B cell (primary cell): ENCODE results near the gene NRL. TPM values are rescaled to one million over a fixed set of nuclear protein-coding genes. Genes with fewer than 3 reads are reported as not detected.

Experiments
- ATAC-seq: fragments of 200-7000 bp; cut with Tn5 transposase; one replicate; pipeline ENCODE4 v1.10.0; 2021; ENCODE audit warnings: low read depth, mild to moderate bottlenecking, moderate number of reproducible peaks, moderate library complexity
- CTCF ChIA-PET: fragments of 350-600 bp; sonication (Branson Sonifier 250); formaldehyde crosslinking; loops from one replicate; lab custom pipeline; 2021; ENCODE audit warnings: antibody characterized with exemption, inconsistent platforms; lab: Charles Lee
- POLR2A ChIA-PET: fragments of 350-600 bp; sonication (Branson Sonifier 250); formaldehyde crosslinking; loops from one replicate; lab custom pipeline; 2021; ENCODE audit warnings: antibody characterized with exemption; lab: Charles Lee
- DNase-seq: peaks from one replicate; pipeline ENCODE4 v3.0.0; 2013
- H2AFZ ChIP-seq: 2 replicates; pipeline ENCODE4 v1.6.1; 2012; ENCODE audit warnings: mild to moderate bottlenecking, low read depth, low read length; ENCODE audit not compliant: insufficient read depth, poor library complexity, severe bottlenecking
- H3K27ac ChIP-seq, 2 donors: 1 replicate in 1 of 2; 2 replicates in 1 of 2; pipeline ENCODE4 v1.5.1; 2012 to 2013; ENCODE audit warnings: low read length in 2 of 2, mild to moderate bottlenecking in 2 of 2, moderate library complexity in 1 of 2
- H3K27me3 ChIP-seq, 4 experiments: fragments of 200-600 bp in 1 of 4; sonication (generic) in 1 of 4; replicated peaks in 1 of 4; 1 replicate in 2 of 4; 2 replicates in 2 of 4; pipeline versions ENCODE4 v1.6.1 to v1.7.0; 2013 to 2016; ENCODE audit warnings: low read length in 3 of 4, mild to moderate bottlenecking in 2 of 4, mixed read lengths in 1 of 4, moderate library complexity in 1 of 4; ENCODE audit not compliant: insufficient read depth in 4 of 4, control insufficient read depth in 3 of 4; ENCODE audit errors: control extremely low read depth in 1 of 4
- H3K36me3 ChIP-seq, 2 experiments: replicated peaks in 1 of 2; 1 replicate in 1 of 2; 2 replicates in 1 of 2; pipeline versions ENCODE4 v1.6.1 to v1.7.1; 2013; ENCODE audit warnings: low read length in 1 of 2; ENCODE audit not compliant: insufficient read depth in 2 of 2, control insufficient read depth in 1 of 2; ENCODE audit errors: control extremely low read depth in 1 of 2, extremely low read depth in 1 of 2
- H3K4me1 ChIP-seq, 2 donors: fragments of 200-600 bp in 1 of 2; sonication (generic) in 1 of 2; 1 replicate in 1 of 2; 2 replicates in 1 of 2; pipeline versions ENCODE4 v1.5.1 to v1.6.1; 2013 to 2017; ENCODE audit warnings: low read length in 2 of 2; ENCODE audit not compliant: control insufficient read depth in 2 of 2, insufficient read depth in 2 of 2
- H3K4me2 ChIP-seq: replicated peaks from 2 replicates; pipeline ENCODE3; 2012; ENCODE audit warnings: mild to moderate bottlenecking, low read depth, low read length; ENCODE audit not compliant: poor library complexity, severe bottlenecking
- H3K4me3 ChIP-seq, 5 experiments: fragments of 200-600 bp in 1 of 5; sonication (generic) in 1 of 5; 1 replicate in 3 of 5; 2 replicates in 2 of 5; pipeline versions ENCODE4 v1.5.1 to v1.7.0; 2011 to 2016; ENCODE audit warnings: low read length in 4 of 5, mild to moderate bottlenecking in 4 of 5, low read depth in 2 of 5, control low read depth in 1 of 5, moderate library complexity in 1 of 5; ENCODE audit not compliant: insufficient read depth in 1 of 5; ENCODE audit errors: control extremely low read depth in 1 of 5, extremely low read depth in 1 of 5
- H3K79me2 ChIP-seq: fragments of 200-600 bp; sonication (generic); one replicate; pipeline ENCODE4 v1.6.0; 2016; ENCODE audit warnings: low read length; ENCODE audit not compliant: control insufficient read depth, insufficient read depth
- H3K9ac ChIP-seq: fragments of 200-600 bp; sonication (generic); 2 replicates; pipeline ENCODE4 v1.6.1; 2017; ENCODE audit warnings: mild to moderate bottlenecking, low read length, moderate library complexity
- H3K9me3 ChIP-seq, 3 donors: one replicate each; pipeline versions ENCODE4 v1.6.1 to v1.7.1; 2013; ENCODE audit warnings: low read length in 2 of 3; ENCODE audit not compliant: control insufficient read depth in 2 of 3, insufficient read depth in 1 of 3; ENCODE audit errors: control extremely low read depth in 1 of 3
- H4K20me1 ChIP-seq: 2 replicates; pipeline ENCODE4 v1.6.0; 2012; ENCODE audit warnings: mild to moderate bottlenecking, low read length; ENCODE audit not compliant: insufficient read depth, control insufficient read depth, poor library complexity, severe bottlenecking
- H3K27ac Mint-ChIP-seq: one replicate; pipeline ENCODE4 v1.8.0; 2021; ENCODE audit warnings: mixed read lengths
- H3K27me3 Mint-ChIP-seq: one replicate; pipeline ENCODE4 v1.8.0; 2021; ENCODE audit warnings: mixed read lengths
- H3K4me1 Mint-ChIP-seq: one replicate; pipeline ENCODE4 v1.8.0; 2021; ENCODE audit warnings: mixed read lengths
- H3K4me3 Mint-ChIP-seq: one replicate; pipeline ENCODE4 v1.8.0; 2021; ENCODE audit warnings: mixed read lengths
- H3K9me3 Mint-ChIP-seq: one replicate; pipeline ENCODE4 v1.8.0; 2022; ENCODE audit warnings: mixed read lengths; ENCODE audit not compliant: insufficient read depth
- CTCF ChIP-seq: fragments of 200-600 bp; IDR thresholded peaks from one replicate; pipeline ENCODE4 v1.8.0; 2022; ENCODE audit warnings: antibody characterized with exemption, mild to moderate bottlenecking
- EZH2 ChIP-seq: IDR thresholded peaks from 2 replicates; pipeline ENCODE4 v1.6.1; 2012; ENCODE audit warnings: borderline replicate concordance, low read depth, mild to moderate bottlenecking, moderate library complexity, low read length; ENCODE audit not compliant: insufficient read depth, poor library complexity, severe bottlenecking
- WGBS: methylation state at CpG from one replicate; pipeline ENCODE4 v1.1.5; 2013; ENCODE audit warnings: missing lambda C conversion rate; ENCODE audit not compliant: insufficient coverage; 5-methylcytosine and 5-hydroxymethylcytosine counted together
- intact Hi-C: fragments of 100-400 bp; cut with micrococcal nuclease; formaldehyde crosslinking; loops from one replicate; pipeline ENCODE4 v1.10.0; 2022
- polyA plus RNA-seq: library from polyadenylated mRNA; depleted of rRNA; stranded (reverse); fragments of >200 nt; gene quantifications from 2 replicates; pipeline ENCODE4 v1.2.3, GENCODE V29; 2012
- total RNA-seq, 2 donors: library from RNA; stranded (reverse); fragments of 120-200 nt in 1 of 2; gene quantifications; 1 replicate in 1 of 2; 2 replicates in 1 of 2; pipeline versions ENCODE4 v1.2.3 to v1.2.4, GENCODE V29; 2013 to 2022

The NRL gene
- total and polyA plus RNA-seq, 2 donors (not counting 1 experiment from before 2014, with no cell fraction given), result 7.0 to 8.8 TPM

DNA sequence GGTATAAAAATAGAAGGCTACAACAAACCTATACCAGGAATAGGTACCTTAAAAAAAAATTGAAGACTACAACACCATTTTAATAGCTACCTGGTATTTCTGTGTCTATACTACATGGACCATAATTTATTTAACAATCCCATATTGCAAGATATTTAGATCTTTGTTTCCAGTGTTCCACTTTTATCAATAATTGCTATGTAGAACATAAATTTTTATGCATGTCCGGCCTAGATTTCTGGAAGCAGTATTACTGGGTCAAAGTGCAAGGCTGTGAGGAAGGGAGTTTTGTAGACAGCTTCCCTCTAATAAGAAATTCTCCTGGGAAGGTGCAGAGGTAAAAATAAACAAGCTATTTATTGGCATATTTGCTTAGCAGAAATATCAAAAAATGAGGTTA is 4.2 kb downstream of the NRL start:
- H3K9me3 ChIP-seq, result no peaks in the 10 kb centered on the region
- H4K20me1 ChIP-seq, result peaks cover 4% of the 10 kb centered on the region
- DNase-seq (no peak), ATAC-seq (no peak)
- no peak overlapping the region for H3K27ac Mint-ChIP-seq
- no CpG with 5 or more reads among the region's 1 CpG for WGBS
- H3K4me1 ChIP-seq, result peaks cover 12 to 20% of the 10 kb centered on the region in 2 donors
- H3K27ac ChIP-seq, result no peak overlapping the region
- H2AFZ ChIP-seq, result no peak overlapping the region
- H3K4me3 ChIP-seq, result no peak overlapping the region
- no peak overlapping the region for H3K9ac ChIP-seq
- no peak overlapping the region for H3K4me2 ChIP-seq
- no peak overlapping the region for H3K4me3 Mint-ChIP-seq
- H3K9me3 Mint-ChIP-seq, result no peaks in the 10 kb centered on the region
- intact Hi-C loops, result loop anchor here (10.0 kb wide), 1 partner anchor 556 kb away; the partner anchor contains the start of genes THTPA and ZFHX2
- peaks cover 32% of the 10 kb centered on the region for H3K79me2 ChIP-seq
- peaks cover 19% of the 10 kb centered on the region for H3K4me1 Mint-ChIP-seq
- H3K27me3 Mint-ChIP-seq, result no peaks in the 10 kb centered on the region
- CTCF ChIA-PET, result interaction anchor here (0.7 to 11.7 kb wide), 21 partner anchors 10 to 321 kb away, joined by 3 to 292 read pairs (median 5); partner anchors contain the start of genes CARMIL3, DHRS1, IRF9 and NOP9
- H3K36me3 ChIP-seq, result no peaks in the 10 kb centered on the region
- no peaks in the 10 kb centered on the region for H3K27me3 ChIP-seq
- POLR2A ChIA-PET, result interaction anchor here (0.6 to 4.1 kb wide), 2 partner anchors 11 to 16 kb away, joined by 5 to 23 read pairs; partner anchors contain the start of gene PCK2
- TF ChIP-seq CTCF (no peak), EZH2 (no peak)

DNA sequence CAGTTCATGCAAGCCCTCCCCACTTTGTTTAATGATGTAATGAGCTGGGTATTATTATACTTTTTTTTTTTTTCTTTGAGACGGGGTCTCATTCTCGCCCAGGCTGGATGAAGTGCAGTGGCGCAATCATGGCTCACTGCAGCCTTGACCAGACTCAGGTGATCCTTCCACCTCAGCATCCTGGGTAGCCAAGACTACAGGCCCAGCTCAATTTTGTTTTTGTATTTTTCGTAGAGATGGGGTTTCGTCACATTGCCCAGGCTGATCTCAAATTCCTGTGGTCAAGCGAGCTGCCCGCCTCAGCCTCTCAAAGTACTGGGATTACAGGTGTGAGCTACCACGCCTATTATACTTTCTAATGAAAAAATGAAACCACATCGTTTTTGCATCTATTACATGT is 4.7 kb downstream of the NRL start:
- H3K4me1 ChIP-seq, result peaks cover 11 to 17% of the 10 kb centered on the region in 2 donors
- H3K79me2 ChIP-seq, result peaks cover 28% of the 10 kb centered on the region
- DNase-seq, result no peak
- no peak overlapping the region for H3K4me3 ChIP-seq
- no peak overlapping the region for H2AFZ ChIP-seq
- H3K4me3 Mint-ChIP-seq, result no peak overlapping the region
- no peak overlapping the region for H3K27ac ChIP-seq
- H3K4me2 ChIP-seq, result no peak overlapping the region
- H3K9me3 ChIP-seq, result no peaks in the 10 kb centered on the region
- H3K27ac Mint-ChIP-seq, result no peak overlapping the region
- POLR2A ChIA-PET, result interaction anchor here (0.7 to 4.1 kb wide), 3 partner anchors 15 to 26 kb away, joined by 3 to 23 read pairs (median 3); partner anchors contain the start of genes PCK2 and PSME1
- H3K4me1 Mint-ChIP-seq, result peaks cover 14% of the 10 kb centered on the region
- intact Hi-C loops, result loop anchor here (10.0 kb wide), 1 partner anchor 555 kb away; the partner anchor contains the start of genes THTPA and ZFHX2
- no peak overlapping the region for H3K9ac ChIP-seq
- no peaks in the 10 kb centered on the region for H4K20me1 ChIP-seq
- no peak for TF ChIP-seq CTCF
- TF ChIP-seq EZH2, result no peak
- H3K27me3 ChIP-seq, result no peaks in the 10 kb centered on the region
- no peaks in the 10 kb centered on the region for H3K36me3 ChIP-seq
- 96% methylated on average over 6 of the region's 9 CpGs for WGBS
- ATAC-seq, result no peak
- CTCF ChIA-PET, result interaction anchor here (0.7 to 11.7 kb wide), 28 partner anchors 9 to 478 kb away, joined by 3 to 292 read pairs (median 5); partner anchors contain the start of genes CARMIL3, DHRS1, IRF9 and NOP9
- H3K27me3 Mint-ChIP-seq, result no peaks in the 10 kb centered on the region
- H3K9me3 Mint-ChIP-seq, result no peaks in the 10 kb centered on the region
